ENCODE measurements around the gene GMDS.

GMDS gene

GRCh38 chr6:1923449-1923848, 322.0 kb downstream of the GMDS start:
- no peak for DNase-seq

- peak; percentile 69 to 75 for DNase-seq
These were observed 327.6 kb downstream of the GMDS start for GRCh38 chr6:1917626-1918371.

GRCh38 chr6:1916334-1917070, 328.9 kb downstream of the GMDS start:
- no peak for DNase-seq

DNA sequence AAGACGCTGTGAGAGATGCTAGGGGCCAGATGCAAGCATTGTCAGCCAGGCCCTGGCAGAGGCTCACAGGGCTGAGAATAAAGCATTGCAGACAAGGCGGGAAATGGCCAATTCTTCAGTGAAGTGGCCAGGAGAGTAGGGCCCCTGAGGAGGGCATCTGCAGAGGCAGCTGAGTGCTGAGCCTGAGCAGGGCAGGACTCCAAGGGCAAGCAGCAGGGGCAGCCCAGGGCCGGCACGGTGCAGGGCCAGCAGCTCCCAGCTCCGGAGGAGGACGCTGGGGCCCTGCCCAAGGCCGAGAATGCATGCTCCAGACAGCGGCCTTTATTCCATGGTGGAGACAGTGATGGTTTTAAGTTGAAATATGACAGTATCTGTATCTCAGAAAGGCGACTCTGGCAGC, 330.2 kb downstream of the GMDS start:
- DNase-seq = no peak

GRCh38 chr6:1913577-1913976, 331.8 kb downstream of the GMDS start:
- DNase-seq = no peak

DNA sequence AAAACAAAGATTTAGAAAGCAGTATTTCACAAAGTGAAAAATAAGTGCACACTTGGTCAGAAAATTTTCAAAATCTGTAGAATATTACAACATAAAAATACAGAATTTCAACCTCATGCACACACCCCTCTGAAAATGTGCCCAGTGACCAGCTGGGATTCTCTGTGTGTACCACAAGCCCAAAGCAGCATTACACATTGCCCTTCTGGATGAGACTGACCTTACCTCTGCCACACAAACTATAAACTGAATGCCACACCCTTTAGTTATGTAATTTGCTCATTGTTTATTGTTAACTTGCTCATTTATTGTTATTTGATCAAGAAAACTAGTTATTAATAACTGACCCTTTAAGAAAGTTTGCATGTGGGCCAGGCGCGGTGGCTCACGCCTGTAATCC, 332.7 kb downstream of the GMDS start:
- DNase-seq = no peak

GRCh38 chr6:1911474-1911873, 333.9 kb downstream of the GMDS start:
- DNase-seq = no peak

DNA sequence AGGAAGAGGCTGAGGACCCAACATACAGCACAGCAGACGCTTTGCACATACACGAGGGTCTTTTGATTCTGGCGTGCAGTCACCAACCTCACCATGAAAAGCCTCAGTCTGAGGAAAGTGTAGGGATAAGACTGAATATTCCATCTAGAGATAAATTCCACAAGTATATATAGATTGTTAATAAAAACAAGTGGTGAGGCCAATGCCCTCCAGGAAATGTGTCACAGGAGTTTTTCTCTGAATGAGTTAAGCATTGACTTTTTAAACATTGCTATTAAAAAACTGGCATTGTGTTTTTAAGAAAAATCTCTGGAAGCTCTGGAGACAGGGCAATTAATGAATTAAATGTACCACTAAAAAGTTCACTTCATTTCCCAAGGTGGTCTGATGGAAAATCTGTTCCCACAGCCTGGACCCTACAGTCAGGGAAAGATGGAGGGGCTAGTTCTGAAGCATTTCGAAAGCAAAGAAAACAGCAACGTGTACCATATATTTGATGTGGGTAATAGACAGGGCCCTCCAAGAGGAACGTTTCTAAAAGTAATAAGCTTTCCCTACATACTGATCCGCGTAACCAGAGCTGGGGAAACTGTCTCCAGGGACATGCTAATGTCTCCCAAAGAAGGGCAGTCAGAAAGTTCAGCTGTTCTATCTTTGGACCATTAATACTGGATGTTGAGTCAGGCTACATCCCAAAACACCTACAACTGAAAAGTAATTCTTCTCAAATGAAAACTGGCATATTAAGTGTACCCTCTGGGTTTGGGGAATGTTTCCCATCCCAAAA, 334.6 kb downstream of the GMDS start:
- no peak for DNase-seq

DNA sequence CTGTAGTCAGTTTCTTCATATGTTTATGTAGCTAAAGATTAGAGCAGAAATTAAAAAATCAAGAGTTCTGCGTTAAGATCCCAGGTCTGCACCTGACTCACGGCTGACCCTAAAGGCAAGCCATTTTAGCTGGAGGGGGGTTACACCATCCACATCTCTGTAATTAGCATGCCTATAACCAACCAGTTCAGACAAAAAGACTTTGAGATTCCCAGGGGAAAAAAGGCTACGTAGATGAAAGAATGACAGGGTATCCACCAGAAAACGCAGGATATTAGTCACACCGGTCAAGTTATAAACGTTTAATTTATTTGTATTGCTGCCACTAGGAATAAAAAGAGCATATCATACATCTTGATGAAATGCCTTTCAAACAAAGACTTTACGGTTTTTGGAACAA, 336.6 kb downstream of the GMDS start:
- no peak for DNase-seq

GRCh38 chr6:1906609-1907008, 338.8 kb downstream of the GMDS start:
- no peak for DNase-seq

DNA sequence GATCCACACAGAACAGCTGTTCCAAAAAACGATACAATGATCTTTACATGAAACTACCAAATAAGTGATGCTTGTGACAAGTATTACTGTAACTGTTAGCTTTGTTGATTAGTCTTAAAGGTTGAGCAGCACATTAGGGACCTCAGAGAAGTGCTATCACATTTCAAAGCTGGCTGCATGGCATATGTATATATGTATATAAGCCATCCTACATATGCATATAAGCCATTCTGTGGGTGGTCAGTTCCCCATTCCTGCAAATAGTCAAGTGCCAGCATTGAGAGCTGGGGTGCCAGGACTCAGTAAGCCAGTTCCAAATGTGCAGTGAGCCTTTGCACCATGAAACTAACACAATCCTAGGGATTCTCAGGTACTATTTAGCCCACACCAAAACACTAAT, 339.4 kb downstream of the GMDS start:
- no peak for DNase-seq

DNA sequence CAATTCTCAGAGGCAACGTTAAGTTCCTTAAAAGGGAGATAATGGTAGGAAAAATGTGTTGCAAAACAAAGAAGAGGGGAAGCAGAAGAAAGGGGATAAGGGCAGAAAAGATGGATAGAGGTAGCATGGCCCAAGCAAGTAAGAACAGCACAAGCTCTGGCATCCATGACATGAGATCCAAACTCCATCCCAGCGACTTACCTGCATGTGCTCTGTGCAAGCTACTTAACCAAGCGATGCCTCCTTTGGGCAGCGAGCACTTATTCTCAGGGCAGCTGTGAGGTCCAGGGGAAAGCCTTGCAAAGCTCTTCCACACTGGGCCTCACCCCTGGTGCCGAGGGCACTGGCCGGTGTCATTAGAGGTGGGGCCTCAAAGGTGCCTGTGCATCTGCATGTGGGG, 340.5 kb downstream of the GMDS start:
- DNase-seq = no peak

DNA sequence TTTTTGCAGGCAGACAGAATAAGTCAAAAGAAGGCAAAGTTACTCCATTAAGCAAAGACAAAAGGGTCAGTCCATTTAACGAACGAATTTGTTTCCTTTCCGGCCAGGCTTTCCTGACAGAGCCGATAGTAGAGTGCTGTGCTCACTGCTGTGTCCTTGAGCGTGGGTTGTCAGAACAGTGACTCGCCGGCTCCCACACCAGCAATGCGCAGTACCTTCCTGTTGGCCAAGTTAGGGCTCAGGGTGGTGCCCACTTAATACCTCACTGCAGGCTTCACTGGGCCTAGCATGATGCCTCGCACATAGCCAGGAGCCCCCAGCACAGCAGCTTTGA, 341.0 kb downstream of the GMDS start:
- DNase-seq = no peak

DNA sequence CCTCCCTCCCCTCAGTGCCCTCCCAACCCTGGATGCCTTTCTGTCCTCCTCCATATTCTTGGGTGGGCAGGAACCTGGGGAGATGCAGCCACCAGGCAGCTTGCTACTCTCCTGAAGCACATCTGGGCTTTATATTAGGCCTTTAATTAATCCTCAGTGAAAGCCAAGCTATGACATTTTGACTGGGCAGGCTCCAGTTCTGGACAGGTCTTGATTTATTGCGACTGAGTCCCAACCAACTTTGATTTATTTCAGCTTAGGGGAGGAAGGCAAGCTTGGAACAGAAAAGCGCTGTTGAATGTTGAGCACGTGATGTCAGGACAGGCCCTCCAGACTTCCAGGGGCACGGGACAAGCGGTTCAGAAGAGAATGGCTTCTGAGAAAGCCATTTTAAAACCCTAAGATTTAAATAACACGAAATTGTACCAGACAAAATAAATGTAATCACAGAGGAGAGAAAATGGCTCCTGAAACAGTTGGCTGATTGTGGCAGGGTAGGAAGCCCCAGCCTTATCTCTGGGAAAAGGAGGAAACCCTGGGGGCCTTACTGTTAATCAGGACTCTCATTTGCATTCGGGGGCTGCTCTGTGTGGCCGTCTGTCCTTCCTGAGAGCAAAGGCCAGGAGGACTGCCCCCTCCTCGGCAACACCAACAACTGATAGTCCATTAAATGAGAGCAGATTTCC, 341.5 kb downstream of the GMDS start:
- DNase-seq = no peak

- DNase-seq = no peak
These were observed 343.8 kb downstream of the GMDS start for GRCh38 chr6:1901556-1901955.

DNA sequence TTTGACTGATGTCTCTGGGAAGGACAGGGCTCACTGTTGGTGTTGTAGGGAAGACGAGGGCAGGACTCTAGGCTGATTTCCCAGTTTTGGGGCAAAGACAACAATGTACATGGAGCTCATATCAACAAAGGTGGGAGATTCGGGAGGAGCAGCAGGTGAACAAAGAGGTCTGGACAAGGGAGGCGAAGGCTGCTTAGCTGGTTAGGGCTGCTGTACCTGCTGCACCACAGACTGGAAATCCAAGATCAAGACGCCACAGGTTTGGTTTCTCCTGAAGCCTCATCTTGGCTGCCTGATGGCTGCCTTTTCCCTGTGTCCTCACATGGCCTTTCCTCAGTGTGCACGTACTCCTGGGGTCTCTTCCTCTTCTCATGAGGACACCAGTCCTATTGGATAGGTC, 348.5 kb downstream of the GMDS start:
- DNase-seq = no peak

- no peak for DNase-seq
These were observed 349.7 kb downstream of the GMDS start for GRCh38 chr6:1895721-1896120.

DNA sequence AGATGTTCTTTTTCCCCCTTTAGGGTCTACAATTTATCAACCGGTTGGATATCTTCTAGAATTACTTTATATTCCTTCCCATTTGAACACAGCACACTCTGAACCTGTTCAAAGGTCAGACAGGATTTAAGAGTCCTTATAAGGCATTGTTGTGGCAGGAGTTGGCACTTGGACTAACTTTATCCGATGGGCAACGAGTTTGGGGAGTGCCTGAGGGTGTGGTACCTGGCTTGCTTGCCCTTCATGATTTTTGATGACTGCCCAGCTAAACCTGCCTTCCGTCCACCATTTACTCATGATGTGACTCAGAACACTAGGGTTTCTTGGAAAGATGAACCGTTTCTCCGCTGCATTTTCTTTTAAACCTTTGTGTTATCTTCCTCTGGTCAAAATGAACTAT, 350.5 kb downstream of the GMDS start:
- DNase-seq = no peak

- no peak for DNase-seq
These were observed 351.8 kb downstream of the GMDS start for GRCh38 chr6:1893470-1894130.

DNA sequence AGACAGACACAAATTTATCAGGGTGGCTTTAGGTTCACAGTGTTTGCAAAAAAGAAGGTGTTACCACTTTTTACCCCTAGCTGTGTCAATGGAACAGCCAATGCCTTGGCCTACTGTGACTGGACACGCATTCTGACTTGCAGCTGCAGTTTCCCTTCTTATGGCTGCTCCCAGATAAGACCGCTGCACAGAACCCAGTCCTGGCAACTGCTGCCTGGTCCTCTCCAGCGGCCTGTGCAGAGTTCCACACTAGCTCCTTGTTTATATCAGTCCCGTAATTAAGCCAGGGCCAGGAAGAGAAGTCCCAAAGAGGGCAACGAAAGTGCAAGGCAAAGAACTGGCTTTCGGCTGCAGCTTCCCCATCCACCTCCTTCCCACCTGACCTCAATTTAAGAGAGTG, 352.7 kb downstream of the GMDS start:
- DNase-seq = no peak

GRCh38 chr6:1890987-1891386, 354.4 kb downstream of the GMDS start:
- DNase-seq = no peak

- DNase-seq = no peak
These were observed 355.3 kb downstream of the GMDS start for GRCh38 chr6:1890071-1890470.

DNA sequence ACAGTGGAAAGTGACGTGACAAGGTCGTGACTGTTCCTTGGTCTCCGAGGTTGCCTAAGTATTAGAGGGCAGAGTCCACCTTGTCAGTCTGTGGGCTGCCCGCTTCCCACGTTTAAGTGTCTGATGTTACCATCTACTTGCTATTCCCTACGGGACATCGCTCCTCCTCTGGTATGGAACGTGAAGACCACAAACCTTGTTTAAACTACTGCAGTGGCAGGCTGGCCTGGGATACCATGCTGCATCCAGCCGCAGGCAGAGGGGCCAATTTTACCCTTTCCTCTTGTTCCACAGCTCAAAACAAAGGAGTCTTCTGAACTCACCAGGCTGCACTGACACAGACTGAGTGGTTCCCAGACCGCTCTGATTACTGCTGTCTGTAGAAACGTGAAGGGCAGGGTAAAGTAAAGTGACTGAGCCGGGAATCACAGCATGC, 359.8 kb downstream of the GMDS start:
- no peak for DNase-seq

All from activated T-cell treated with anti-CD3 and anti-CD28 coated beads, Interleukin-2, amount 50 U/mL, for 48 hours (primary cell).